Measurements from ENCODE around the gene ZNF865.

ZNF865 gene

DNA sequence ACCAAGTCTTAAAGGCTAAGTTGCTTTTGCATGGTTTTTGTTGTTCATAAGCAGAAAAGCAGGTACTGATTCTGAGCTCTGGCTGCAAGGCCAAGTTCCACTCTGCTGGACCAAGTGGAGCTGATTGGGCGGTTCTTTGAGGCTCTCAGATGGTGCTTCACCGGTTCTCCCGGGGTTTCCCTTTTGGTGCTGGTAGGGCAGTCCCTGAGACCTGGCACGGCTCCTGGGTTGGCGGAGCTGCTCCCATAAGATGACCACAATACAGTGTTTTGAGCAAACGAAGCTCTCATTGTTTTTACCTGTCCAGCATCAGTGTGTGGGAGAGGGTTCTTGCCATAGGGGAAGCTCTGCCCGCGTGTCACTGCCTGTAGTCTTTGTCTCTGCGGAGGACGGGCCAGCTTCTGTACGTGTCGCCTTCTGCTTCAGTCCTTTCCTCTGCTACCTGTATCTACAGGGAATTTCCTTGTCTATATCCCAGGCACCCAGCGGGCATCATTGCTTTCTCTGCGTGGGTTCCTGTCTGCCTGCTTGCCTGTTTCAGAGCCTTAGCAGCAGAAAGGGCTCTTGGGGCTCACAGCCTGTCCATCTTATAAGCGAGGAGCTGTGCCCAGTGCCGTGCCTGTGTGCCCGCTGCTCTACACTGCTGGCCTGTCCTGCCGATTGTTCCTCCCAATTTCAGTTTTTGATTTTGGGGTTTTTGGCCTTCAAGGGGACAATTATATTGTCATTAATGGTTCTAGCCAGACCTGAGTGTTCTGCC, 51.7 kb downstream of the ZNF865 start:
- TF ChIP-seq GATA3 (IDR thresholded peaks at IDR 0.05; ENCODE audit: low read depth, low read length) (no peak), GATA2 (IDR thresholded peaks at IDR 0.05; ENCODE audit: low read depth, low read length) (no peak)

DNA sequence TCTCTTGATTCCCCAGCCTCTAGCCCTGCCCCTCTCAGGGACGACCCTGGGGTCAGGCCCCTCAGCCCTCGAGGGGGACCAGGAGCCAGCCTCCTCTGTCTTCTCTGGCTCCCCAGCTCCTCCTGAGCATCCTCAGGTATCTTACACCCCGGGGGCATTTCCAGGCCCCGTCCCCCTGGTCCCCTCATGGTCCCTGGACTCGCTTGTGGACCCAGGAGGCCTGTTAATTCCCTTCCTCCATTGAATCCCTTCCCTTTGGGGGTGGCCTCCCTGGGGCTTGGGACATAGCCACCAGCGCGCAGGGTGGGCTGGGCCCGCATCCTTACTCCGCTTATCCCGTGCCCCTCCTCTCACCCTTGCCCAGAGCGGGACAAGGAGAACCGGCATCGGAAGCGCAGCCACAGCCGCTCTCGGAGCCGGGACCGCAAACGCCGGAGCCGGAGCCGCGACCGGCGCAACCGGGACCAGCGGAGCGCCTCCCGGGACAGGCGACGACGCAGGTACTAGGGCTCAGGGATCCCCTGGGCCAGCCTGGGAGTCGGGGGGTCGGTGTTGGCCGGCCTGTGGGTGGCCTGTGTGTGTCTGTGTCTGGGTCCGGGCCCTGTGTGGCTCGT, 53.5 kb downstream of the ZNF865 start:
- TF ChIP-seq GATA2 (IDR thresholded peaks at IDR 0.05; ENCODE audit: low read depth, low read length), result no peak
- TF ChIP-seq GATA3 (IDR thresholded peaks at IDR 0.05; ENCODE audit: low read depth, low read length), result no peak

DNA sequence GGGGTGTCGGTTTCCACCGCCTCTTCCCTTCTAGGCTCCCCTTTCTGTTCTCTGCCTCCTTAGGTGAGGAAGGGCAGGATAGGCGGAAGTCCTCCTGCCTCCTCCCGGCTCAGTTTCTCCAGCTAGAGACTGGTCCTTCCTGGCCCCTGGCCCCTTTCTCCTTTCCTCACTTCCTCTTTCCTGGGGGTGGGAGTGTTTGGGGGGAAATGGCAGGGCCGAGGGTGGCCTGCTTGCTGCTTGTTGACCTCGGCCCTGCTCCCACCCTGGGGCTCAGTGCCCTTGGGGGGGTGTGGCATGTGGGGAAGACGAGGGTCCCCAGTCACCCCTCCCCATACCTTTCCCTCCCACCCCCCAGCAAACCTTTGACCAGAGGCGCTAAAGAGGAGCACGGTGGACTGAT, 54.4 kb downstream of the ZNF865 start:
- TF ChIP-seq GATA2 (IDR thresholded peaks at IDR 0.05; ENCODE audit: low read depth, low read length) (no peak), GATA3 (IDR thresholded peaks at IDR 0.05; ENCODE audit: low read depth, low read length) (no peak)

DNA sequence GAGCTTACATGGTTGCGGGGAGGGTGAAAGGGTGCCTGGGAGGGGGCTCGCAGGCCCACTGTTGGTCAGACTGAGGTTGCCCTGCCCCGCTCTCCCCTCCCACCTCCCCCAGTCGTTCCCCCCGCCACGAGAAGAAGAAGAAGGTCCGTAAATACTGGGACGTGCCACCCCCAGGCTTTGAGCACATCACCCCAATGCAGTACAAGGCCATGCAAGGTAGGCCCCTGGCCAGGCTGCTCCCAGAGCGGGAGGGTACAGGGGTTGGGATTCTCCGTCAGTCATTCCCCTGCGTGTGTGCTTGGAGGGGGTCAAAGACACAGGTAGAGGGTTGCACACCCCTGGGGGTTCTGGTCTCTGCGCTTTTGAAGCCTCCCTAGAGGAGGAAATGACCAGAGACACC, 55.0 kb downstream of the ZNF865 start:
- TF ChIP-seq GATA3 (IDR thresholded peaks at IDR 0.05; ENCODE audit: low read depth, low read length) (no peak), GATA2 (IDR thresholded peaks at IDR 0.05; ENCODE audit: low read depth, low read length) (no peak)

DNA sequence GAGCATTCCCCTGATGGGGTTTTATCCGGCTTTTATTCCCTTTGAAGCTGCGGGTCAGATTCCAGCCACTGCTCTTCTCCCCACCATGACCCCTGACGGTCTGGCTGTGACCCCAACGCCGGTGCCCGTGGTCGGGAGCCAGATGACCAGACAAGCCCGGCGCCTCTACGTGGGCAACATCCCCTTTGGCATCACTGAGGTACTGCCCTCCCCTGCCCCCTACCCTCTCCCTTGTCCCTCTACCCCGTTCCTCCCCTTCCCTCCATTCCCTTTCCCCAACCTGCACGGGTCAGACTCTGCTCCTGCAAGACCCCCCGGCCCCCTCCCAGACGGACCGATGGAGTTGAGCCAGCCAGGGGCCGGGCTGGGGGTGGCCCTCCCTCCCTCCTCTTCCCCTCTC, 55.5 kb downstream of the ZNF865 start:
- TF ChIP-seq GATA3 (IDR thresholded peaks at IDR 0.05; ENCODE audit: low read depth, low read length) (no peak), GATA2 (IDR thresholded peaks at IDR 0.05; ENCODE audit: low read depth, low read length) (no peak)

- TF ChIP-seq GATA3 (IDR thresholded peaks at IDR 0.05; ENCODE audit: low read depth, low read length) (no peak), GATA2 (IDR thresholded peaks at IDR 0.05; ENCODE audit: low read depth, low read length) (no peak)
These were observed 56.4 kb downstream of the ZNF865 start for GRCh38 chr19:55661826-55662225.

- TF ChIP-seq GATA3 (IDR thresholded peaks at IDR 0.05; ENCODE audit: low read depth, low read length) (no peak), GATA2 (IDR thresholded peaks at IDR 0.05; ENCODE audit: low read depth, low read length) (no peak)
These were observed 58.5 kb downstream of the ZNF865 start for GRCh38 chr19:55663846-55664536.

DNA sequence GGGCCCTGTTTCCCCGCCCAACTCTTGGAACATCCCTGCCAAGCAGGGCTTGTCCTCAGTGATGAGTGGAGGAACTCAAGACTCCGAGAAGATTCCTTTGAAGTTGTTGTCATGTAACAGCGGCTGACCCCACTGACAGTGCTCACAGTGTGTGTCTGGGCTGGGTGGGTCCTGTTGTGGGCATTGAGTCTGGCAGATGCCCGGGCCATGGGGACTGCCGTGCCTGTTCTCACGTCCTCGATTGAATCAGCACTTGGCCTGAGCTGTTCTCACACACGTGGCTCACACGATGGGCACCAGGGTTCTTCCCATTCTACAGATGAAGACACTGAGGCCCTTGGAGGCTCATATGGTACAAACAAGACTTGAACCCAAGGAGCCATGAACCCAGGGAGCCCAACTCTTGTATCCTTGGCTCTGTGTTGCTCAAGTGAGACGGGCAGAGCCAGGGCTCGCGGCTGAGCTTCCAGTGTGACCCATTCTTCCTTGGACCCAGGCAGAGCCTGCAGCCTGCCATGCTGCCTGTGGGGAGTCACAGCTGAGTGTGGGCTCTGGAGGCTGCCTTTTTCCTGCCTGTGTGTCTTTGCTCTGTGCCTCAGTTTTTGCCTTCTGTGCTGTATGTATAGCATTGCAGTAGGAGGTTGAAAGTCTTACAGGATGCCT, 61.0 kb downstream of the ZNF865 start:
- TF ChIP-seq GATA3 (IDR thresholded peaks at IDR 0.05; ENCODE audit: low read depth, low read length) (no peak), GATA2 (IDR thresholded peaks at IDR 0.05; ENCODE audit: low read depth, low read length) (no peak)
